HepG2 (cell line): ENCODE data around the gene IQSEC1. TPM values are rescaled to one million over a fixed set of nuclear protein-coding genes. Genes with fewer than 3 reads are reported as not detected.

Experiments used
- FLYWCH1 ChIP-seq: sonication (generic); formaldehyde crosslinking; IDR thresholded peaks from 2 replicates; pipeline ENCODE4 v1.8.1; 2023; ENCODE audit warnings: mild to moderate bottlenecking, missing genetic modification reagents
- JARID2 ChIP-seq: sonication (generic); formaldehyde crosslinking; IDR thresholded peaks from 2 replicates; pipeline ENCODE4 v1.8.1; 2023; ENCODE audit warnings: missing genetic modification reagents, inconsistent platforms; ENCODE audit not compliant: insufficient replicate concordance
- KAT2B ChIP-seq: fragments of 150-350 bp; IDR thresholded peaks from 2 replicates; pipeline ENCODE4 v1.6.1; 2014; ENCODE audit warnings: low read depth, low read length, borderline replicate concordance
- NFE2L1 ChIP-seq: sonication (generic); formaldehyde crosslinking; IDR thresholded peaks from 2 replicates; pipeline ENCODE4 v1.4.0; 2020; ENCODE audit warnings: missing genetic modification reagents, mild to moderate bottlenecking, borderline replicate concordance
- NONO ChIP-seq, 2 experiments: fragments of 450-650 bp in 1 of 2; sonication (generic) in 1 of 2; formaldehyde crosslinking in 1 of 2; IDR thresholded peaks in 1 of 2; conservative IDR thresholded peaks in 1 of 2; 2 replicates each; pipeline versions ENCODE4 v1.6.1 to v1.8.0; 2017 to 2022; ENCODE audit warnings: mild to moderate bottlenecking in 1 of 2, missing genetic modification reagents in 1 of 2, moderate library complexity in 1 of 2
- ONECUT2 ChIP-seq: sonication (generic); formaldehyde crosslinking; IDR thresholded peaks from 2 replicates; pipeline ENCODE4 v1.4.0; 2020; ENCODE audit warnings: missing genetic modification reagents
- PPARG ChIP-seq: conservative IDR thresholded peaks from 2 replicates; pipeline ENCODE4 v1.6.1; 2016; ENCODE audit warnings: missing biosample characterization, missing genetic modification reagents
- RBFOX2 ChIP-seq: fragments of 200-400 bp; formaldehyde crosslinking; IDR thresholded peaks from 2 replicates; pipeline ENCODE4 v1.6.1; 2017; ENCODE audit warnings: low read depth, mild to moderate bottlenecking, low read length
- RFX5 ChIP-seq: IDR thresholded peaks from 2 replicates; pipeline ENCODE4 v1.6.1; 2011; ENCODE audit warnings: low read depth, low read length, improper control_type of control experiment
- SALL2 ChIP-seq: sonication (generic); formaldehyde crosslinking; IDR thresholded peaks from 2 replicates; pipeline ENCODE4 v1.8.1; 2023; ENCODE audit warnings: mild to moderate bottlenecking, missing genetic modification reagents, inconsistent platforms
- SMAD9 ChIP-seq: sonication (generic); formaldehyde crosslinking; IDR thresholded peaks from 2 replicates; pipeline ENCODE4 v1.5.1; 2020; ENCODE audit warnings: mild to moderate bottlenecking, missing genetic modification reagents
- ZBTB7A ChIP-seq: sonication (generic); formaldehyde crosslinking; IDR thresholded peaks from 2 replicates; pipeline ENCODE4 v1.8.0; 2022; ENCODE audit warnings: mild to moderate bottlenecking, missing genetic modification reagents
- ZFP1 ChIP-seq: IDR thresholded peaks from 2 replicates; pipeline ENCODE4 v1.6.1; 2016
- ZFP62 ChIP-seq: sonication (generic); formaldehyde crosslinking; IDR thresholded peaks from 2 replicates; pipeline ENCODE4 v1.4.0; 2020; ENCODE audit warnings: missing genetic modification reagents
- ZMAT3 ChIP-seq: sonication (generic); formaldehyde crosslinking; conservative IDR thresholded peaks from 2 replicates; pipeline ENCODE4 v1.7.0; 2021; ENCODE audit warnings: missing genetic modification reagents
- ZMYM2 ChIP-seq: sonication (generic); formaldehyde crosslinking; IDR thresholded peaks from 2 replicates; pipeline ENCODE4 v1.8.0; 2022; ENCODE audit warnings: mild to moderate bottlenecking, missing genetic modification reagents
- ZNF101 ChIP-seq: sonication (generic); formaldehyde crosslinking; IDR thresholded peaks from 2 replicates; pipeline ENCODE4 v1.4.0; 2020; ENCODE audit warnings: mild to moderate bottlenecking, low read depth, missing genetic modification reagents, borderline replicate concordance
- ZNF20 ChIP-seq: sonication (generic); formaldehyde crosslinking; IDR thresholded peaks from 2 replicates; pipeline ENCODE4 v1.4.0; 2020; ENCODE audit warnings: mild to moderate bottlenecking, moderate library complexity, missing genetic modification reagents
- ZNF263 ChIP-seq: sonication (generic); formaldehyde crosslinking; IDR thresholded peaks from 2 replicates; pipeline ENCODE4 v1.4.0; 2020; ENCODE audit warnings: missing genetic modification reagents
- ZNF264 ChIP-seq: sonication (generic); formaldehyde crosslinking; IDR thresholded peaks from 2 replicates; pipeline ENCODE4 v1.4.0; 2020; ENCODE audit warnings: missing genetic modification reagents
- ZNF496 ChIP-seq: sonication (generic); formaldehyde crosslinking; IDR thresholded peaks from 2 replicates; pipeline ENCODE4 v1.8.1; 2023; ENCODE audit warnings: mild to moderate bottlenecking, moderate library complexity, missing genetic modification reagents; ENCODE audit not compliant: insufficient replicate concordance
- ZNF564 ChIP-seq: sonication (generic); formaldehyde crosslinking; IDR thresholded peaks from 2 replicates; pipeline ENCODE4 v1.8.1; 2023; ENCODE audit warnings: mild to moderate bottlenecking, missing genetic modification reagents
- ZNF770 ChIP-seq: sonication (generic); formaldehyde crosslinking; IDR thresholded peaks from 2 replicates; pipeline ENCODE4 v1.5.0; 2020; ENCODE audit warnings: mild to moderate bottlenecking, missing genetic modification reagents
- polyA plus RNA-seq, 8 experiments: library from polyadenylated mRNA; depleted of rRNA in 3 of 8; stranded (reverse) in 7 of 8; unstranded in 1 of 8; fragments of >200 nt; fragmentation: Illumina TruSeq in 4 of 8; extraction: Trizol in 4 of 8; gene quantifications; 2 replicates each; pipeline versions ENCODE4 v1.2.1 to v1.2.3, GENCODE V29; 2011 to 2016; ENCODE audit warnings: low read depth in 4 of 8, missing spikeins in 1 of 8, mixed read lengths in 1 of 8; ENCODE audit not compliant: insufficient read depth in 1 of 8
- total RNA-seq, 5 experiments: library from RNA; depleted of rRNA; stranded (reverse); fragments of >200 nt; fragmentation: Illumina TruSeq; extraction: Trizol; gene quantifications; 2 replicates each; pipeline ENCODE4 v1.2.3, GENCODE V29; 2016; ENCODE audit warnings: low read depth in 1 of 5
- TF ChIP-seq, protein P1 (sequence below): sonication (generic); formaldehyde crosslinking; IDR thresholded peaks from 2 replicates; pipeline ENCODE4 v1.4.0; 2020; ENCODE audit warnings: missing genetic modification reagents, mild to moderate bottlenecking, borderline replicate concordance
- TF ChIP-seq, protein P2 (sequence below): sonication (generic); formaldehyde crosslinking; IDR thresholded peaks from 2 replicates; pipeline ENCODE4 v1.4.0; 2020; ENCODE audit warnings: mild to moderate bottlenecking, missing genetic modification reagents
- TF ChIP-seq, protein P3 (sequence below): sonication (generic); formaldehyde crosslinking; IDR thresholded peaks from 2 replicates; pipeline ENCODE4 v1.4.0; 2020; ENCODE audit warnings: missing genetic modification reagents

The IQSEC1 gene
- total and polyA plus RNA-seq, 2 of the 13 experiments (the other 11 are each of a cell fraction or from before 2014, with no cell fraction given) = 17.4 to 20.2 TPM

- TF ChIP-seq ZNF496 (no peak), ZNF770 (no peak), KAT2B (no peak), RFX5 (no peak), FLYWCH1 (CRISPR knock-in tag) (no peak), PPARG (CRISPR knock-in tag) (no peak), ZNF564 (CRISPR knock-in tag) (no peak), ZMAT3 (CRISPR knock-in tag) (no peak), NFE2L1 (no peak), JARID2 (CRISPR knock-in tag) (no peak), ZNF101 (no peak), ONECUT2 (CRISPR knock-in tag) (no peak), ZBTB7A (CRISPR knock-in tag) (no peak), NONO (IDR thresholded peaks at IDR 0.05) (no peak), NONO (CRISPR knock-in tag; conservative IDR thresholded peaks at IDR 0.05) (no peak), ZFP1 (CRISPR knock-in tag) (no peak), RBFOX2 (no peak), ZFP62 (CRISPR knock-in tag) (no peak), SMAD9 (no peak), SALL2 (CRISPR knock-in tag) (no peak), ZMYM2 (CRISPR knock-in tag) (no peak), ZNF263 (CRISPR knock-in tag) (peak; percentile 54; the same call in 1 of the 2 replicates), ZNF264 (CRISPR knock-in tag) (no peak), ZNF20 (CRISPR knock-in tag) (no peak)
- TF ChIP-seq, protein P1, sequence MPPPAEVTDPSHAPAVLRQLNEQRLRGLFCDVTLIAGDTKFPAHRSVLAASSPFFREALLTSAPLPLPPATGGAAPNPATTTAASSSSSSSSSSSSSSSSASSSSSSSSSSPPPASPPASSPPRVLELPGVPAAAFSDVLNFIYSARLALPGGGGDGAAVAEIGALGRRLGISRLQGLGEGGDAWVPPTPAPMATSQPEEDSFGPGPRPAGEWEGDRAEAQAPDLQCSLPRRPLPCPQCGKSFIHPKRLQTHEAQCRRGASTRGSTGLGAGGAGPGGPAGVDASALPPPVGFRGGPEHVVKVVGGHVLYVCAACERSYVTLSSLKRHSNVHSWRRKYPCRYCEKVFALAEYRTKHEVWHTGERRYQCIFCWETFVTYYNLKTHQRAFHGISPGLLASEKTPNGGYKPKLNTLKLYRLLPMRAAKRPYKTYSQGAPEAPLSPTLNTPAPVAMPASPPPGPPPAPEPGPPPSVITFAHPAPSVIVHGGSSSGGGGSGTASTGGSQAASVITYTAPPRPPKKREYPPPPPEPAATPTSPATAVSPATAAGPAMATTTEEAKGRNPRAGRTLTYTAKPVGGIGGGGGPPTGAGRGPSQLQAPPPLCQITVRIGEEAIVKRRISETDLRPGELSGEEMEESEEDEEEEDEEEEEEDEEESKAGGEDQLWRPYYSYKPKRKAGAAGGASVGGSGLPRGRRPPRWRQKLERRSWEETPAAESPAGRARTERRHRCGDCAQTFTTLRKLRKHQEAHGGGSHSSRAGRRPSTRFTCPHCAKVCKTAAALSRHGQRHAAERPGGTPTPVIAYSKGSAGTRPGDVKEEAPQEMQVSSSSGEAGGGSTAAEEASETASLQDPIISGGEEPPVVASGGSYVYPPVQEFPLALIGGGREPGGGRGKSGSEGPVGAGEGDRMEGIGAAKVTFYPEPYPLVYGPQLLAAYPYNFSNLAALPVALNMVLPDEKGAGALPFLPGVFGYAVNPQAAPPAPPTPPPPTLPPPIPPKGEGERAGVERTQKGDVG (CRISPR knock-in tag) = no peak
- TF ChIP-seq, protein P2, sequence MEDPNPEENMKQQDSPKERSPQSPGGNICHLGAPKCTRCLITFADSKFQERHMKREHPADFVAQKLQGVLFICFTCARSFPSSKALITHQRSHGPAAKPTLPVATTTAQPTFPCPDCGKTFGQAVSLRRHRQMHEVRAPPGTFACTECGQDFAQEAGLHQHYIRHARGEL (CRISPR knock-in tag) = no peak
- TF ChIP-seq, protein P3, sequence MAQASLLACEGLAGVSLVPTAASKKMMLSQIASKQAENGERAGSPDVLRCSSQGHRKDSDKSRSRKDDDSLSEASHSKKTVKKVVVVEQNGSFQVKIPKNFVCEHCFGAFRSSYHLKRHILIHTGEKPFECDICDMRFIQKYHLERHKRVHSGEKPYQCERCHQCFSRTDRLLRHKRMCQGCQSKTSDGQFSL (CRISPR knock-in tag) = no peak
Measured at GRCh38 chr3:12984023-12984823, 89.0 kb downstream of the IQSEC1 start (continued).
